HG02642 (cell line): Measurements from ENCODE around the gene TRAK1.

Experiments used
- ATAC-seq: cut with Tn5 transposase; IDR thresholded peaks from one replicate; pipeline ENCODE4 v1.9.1; 2021; ENCODE audit warnings: mild to moderate bottlenecking; ENCODE audit not compliant: unreplicated experiment, poor library complexity

Gene TRAK1

DNA sequence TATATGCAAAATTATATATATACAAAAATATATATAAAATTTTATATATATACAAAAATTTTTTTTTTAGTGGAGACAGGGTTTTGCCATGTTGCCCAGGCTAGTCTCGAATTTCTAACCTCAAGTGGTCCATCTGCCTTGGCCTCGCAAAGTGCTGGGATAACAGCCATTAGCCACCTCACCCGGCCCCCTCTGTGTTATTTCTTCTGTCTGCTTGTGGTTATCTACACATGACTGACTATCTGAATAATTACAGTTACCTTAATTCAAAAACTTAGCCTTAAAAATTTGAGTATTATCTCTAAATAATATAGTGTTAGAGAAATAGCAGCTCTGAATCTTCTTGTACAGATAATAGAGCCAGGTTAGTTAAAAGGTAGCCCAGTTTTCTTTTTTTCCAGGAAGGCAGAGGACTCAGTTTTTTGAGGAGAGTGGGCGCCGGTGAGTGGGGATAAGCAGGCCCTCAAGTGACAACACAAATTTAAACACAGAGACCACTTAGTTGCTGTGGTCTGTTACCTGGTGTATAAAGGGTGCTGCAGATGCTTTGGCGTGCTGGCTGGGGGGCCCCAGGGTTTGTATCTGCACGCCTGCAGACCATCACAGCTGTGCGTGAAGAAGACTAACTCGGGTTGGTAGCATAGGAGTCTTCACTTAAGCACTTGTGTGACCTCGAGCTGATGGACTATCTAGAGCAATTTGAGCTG, 83.7 kb downstream of the TRAK1 start:
- no peak for ATAC-seq

GRCh38 chr3:42175386-42176240, 84.5 kb downstream of the TRAK1 start:
- ATAC-seq: no peak

GRCh38 chr3:42176242-42177034, 85.3 kb downstream of the TRAK1 start:
- ATAC-seq: no peak

GRCh38 chr3:42177068-42177800, 86.1 kb downstream of the TRAK1 start:
- no peak for ATAC-seq

- ATAC-seq: no peak
Observed at GRCh38 chr3:42177801-42178150, 86.6 kb downstream of the TRAK1 start.

- no peak for ATAC-seq
Observed at GRCh38 chr3:42179110-42179725, 88.1 kb downstream of the TRAK1 start.

DNA sequence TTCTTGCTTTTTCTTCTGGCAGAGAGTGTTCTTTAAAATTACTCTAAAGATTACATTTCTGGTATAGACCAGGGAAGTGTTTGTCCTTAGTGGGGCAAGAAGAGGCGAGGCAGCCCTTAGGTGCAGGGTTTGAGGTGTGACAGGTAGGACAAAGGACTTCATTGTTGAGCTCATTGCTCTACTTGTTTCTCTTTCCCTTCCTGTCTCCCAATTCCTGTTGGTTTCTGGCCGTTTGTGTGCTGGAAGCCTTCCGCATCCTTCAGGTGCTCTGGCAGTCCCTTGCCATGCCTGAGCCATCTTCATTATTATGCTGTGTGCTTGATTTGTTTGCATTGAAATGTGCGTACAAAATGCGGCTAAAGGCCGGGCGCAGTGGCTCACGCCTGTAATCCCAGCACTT, 89.7 kb downstream of the TRAK1 start:
- ATAC-seq: no peak

DNA sequence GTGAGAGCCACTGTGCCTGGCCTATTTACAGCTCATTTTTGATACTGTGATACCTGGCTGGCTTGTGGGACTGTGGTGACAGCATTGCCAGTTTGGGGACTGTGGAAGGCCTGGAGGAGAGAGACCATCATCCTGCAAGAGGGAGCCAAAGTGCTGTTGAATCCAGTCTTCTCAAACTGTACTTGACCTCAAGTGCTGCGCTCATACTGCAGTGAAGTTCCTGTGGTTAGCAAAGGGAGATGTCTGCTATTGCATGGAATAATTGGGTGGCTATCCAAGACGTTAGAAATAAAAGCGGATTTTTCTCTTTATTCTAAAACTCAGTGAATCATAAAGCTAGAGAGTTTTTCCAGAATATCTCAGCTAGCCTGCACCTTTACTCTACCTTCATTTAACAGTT, 91.4 kb downstream of the TRAK1 start:
- no peak for ATAC-seq

- no peak for ATAC-seq
Observed at GRCh38 chr3:42183991-42184632, 93.0 kb downstream of the TRAK1 start.

DNA sequence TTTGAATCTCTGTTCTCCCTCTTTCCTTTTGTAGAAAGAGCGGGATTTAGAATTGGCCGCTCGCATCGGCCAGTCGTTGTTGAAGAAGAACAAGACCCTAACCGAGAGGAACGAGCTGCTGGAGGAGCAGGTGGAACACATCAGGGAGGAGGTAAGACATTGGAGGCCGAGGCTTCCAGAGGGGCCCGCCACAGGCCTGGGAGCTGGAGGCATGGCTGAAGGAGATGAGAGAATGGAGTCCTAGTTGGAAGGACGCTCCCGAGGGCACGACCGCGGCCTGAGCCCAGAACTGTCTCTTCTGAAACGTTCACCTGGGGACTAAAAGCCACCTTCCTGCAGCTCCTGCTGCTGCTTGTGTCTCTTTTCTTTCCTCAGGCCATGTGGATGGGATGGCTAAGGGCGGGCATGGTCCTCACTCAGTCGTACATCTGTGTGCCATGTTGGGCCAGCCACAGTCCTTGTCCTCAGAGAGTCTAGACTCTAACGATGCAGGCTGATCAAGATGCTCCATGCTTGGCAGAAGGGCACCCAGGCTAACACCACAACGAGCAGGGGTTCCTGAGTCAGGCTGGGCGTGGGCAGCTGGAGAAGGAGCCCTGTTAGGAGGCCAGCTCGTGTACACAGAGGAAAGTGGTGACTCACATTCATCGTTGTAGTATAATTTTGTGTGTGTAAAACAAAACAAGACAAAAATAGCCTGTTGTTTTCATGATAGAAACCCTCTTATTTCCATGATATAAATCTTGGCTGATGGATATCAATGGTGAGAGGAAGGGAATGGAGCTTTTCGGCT, 93.7 kb downstream of the TRAK1 start:
- no peak for ATAC-seq

DNA sequence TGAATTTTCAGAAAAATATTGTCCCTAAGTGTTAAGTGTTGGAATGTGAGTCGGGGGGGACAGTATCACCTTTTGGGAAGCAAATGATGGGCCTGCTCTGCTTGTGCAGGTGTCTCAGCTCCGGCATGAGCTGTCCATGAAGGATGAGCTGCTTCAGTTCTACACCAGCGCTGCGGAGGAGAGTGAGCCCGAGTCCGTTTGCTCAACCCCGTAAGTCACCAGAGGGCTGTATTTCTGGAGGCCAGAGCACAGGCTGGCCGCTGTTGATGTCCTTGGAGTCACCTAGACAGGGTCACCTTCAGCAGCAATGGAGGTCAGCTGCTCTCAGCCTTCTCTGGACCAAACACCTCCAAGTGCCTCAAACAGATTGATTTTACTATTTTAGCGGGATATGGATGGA, 96.8 kb downstream of the TRAK1 start:
- no peak for ATAC-seq

GRCh38 chr3:42188376-42188775, 97.2 kb downstream of the TRAK1 start:
- ATAC-seq: no peak

- ATAC-seq: no peak
Observed at GRCh38 chr3:42189001-42189460, 97.9 kb downstream of the TRAK1 start.

GRCh38 chr3:42189736-42190135, 98.6 kb downstream of the TRAK1 start:
- no peak for ATAC-seq

- ATAC-seq: no peak
Observed at GRCh38 chr3:42190701-42191442, 99.7 kb downstream of the TRAK1 start.

DNA sequence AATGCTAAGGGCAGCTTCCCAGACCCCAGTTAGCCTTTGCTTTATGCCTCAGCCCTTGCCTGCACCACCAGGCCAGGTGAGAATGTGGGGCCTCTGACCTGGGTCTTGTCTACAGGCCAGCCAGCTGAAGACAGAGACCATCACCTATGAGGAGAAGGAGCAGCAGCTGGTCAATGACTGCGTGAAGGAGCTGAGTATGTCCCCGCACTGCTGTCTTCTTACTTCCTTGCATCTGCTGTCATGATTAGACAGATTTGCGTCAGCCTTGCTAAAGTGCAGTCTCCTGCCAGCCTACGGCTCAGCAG, 100.2 kb downstream of the TRAK1 start:
- no peak for ATAC-seq

- ATAC-seq: peak; percentile 56
Observed at GRCh38 chr3:42192334-42193200, 101.4 kb downstream of the TRAK1 start.
